IPS-18c (cell line): Measurements from ENCODE around the gene KCNJ18.
"Not testable (repeated sequence)": the region's sequence is repeated elsewhere in the genome, so short reads cannot be mapped to it uniquely, and the experiment has no call there.

Source experiments
- H3K4me3 ChIP-seq: 2 replicates; pipeline ENCODE4 v1.7.0; 2013; ENCODE audit warnings: low read depth, mild to moderate bottlenecking, low read length, moderate library complexity; ENCODE audit not compliant: insufficient read depth
- H3K9me3 ChIP-seq: one replicate; pipeline ENCODE4 v1.6.1; 2013; ENCODE audit warnings: mild to moderate bottlenecking, low read length, moderate library complexity; ENCODE audit not compliant: control insufficient read depth, insufficient read depth

KCNJ18 gene

GRCh38 chr17:21680850-21681351 lies 11.4 kb upstream of the KCNJ18 start:
- H3K4me3 ChIP-seq, H3K9me3 ChIP-seq: not testable (repeated sequence)

GRCh38 chr17:21681576-21681975 lies 10.7 kb upstream of the KCNJ18 start:
- H3K9me3 ChIP-seq, H3K4me3 ChIP-seq: not testable (repeated sequence)

- not testable (repeated sequence) for H3K9me3 ChIP-seq, H3K4me3 ChIP-seq
These were observed 10.2 kb upstream of the KCNJ18 start for GRCh38 chr17:21682130-21682529.

GRCh38 chr17:21683142-21683712 lies 9.1 kb upstream of the KCNJ18 start:
- H3K4me3 ChIP-seq, H3K9me3 ChIP-seq: not testable (repeated sequence)

- not testable (repeated sequence) for H3K9me3 ChIP-seq
These were observed 8.4 kb upstream of the KCNJ18 start for GRCh38 chr17:21683897-21684296.

GRCh38 chr17:21684384-21684783 lies 7.9 kb upstream of the KCNJ18 start:
- not testable (repeated sequence) for H3K4me3 ChIP-seq, H3K9me3 ChIP-seq

More at GRCh38 chr17:21683897-21684296, 8.4 kb upstream of the KCNJ18 start:
- not testable (repeated sequence) for H3K4me3 ChIP-seq

- H3K4me3 ChIP-seq, H3K9me3 ChIP-seq: not testable (repeated sequence)
These were observed 7.1 kb upstream of the KCNJ18 start for GRCh38 chr17:21685061-21685795.

GRCh38 chr17:21686165-21687015 lies 5.9 kb upstream of the KCNJ18 start:
- Histone ChIP-seq H3K4me3 (no peak overlapping the region), H3K9me3 (peaks cover 4% of the 10 kb centered on the region)

- Histone ChIP-seq H3K9me3 (peaks cover 4% of the 10 kb centered on the region), H3K4me3 (no peak overlapping the region)
These were observed 5.0 kb upstream of the KCNJ18 start for GRCh38 chr17:21687136-21687953.

- no peak overlapping the region; the same call in 1 of the 2 replicates for H3K4me3 ChIP-seq
- peaks cover 4% of the 10 kb centered on the region for H3K9me3 ChIP-seq
These were observed 3.9 kb upstream of the KCNJ18 start for GRCh38 chr17:21688293-21688949.

GRCh38 chr17:21689604-21690003 lies 2.7 kb upstream of the KCNJ18 start:
- no peak overlapping the region for H3K4me3 ChIP-seq
- H3K9me3 ChIP-seq, result peaks cover 4% of the 10 kb centered on the region

GRCh38 chr17:21690811-21691210 lies 1.5 kb upstream of the KCNJ18 start:
- not testable (repeated sequence) for H3K4me3 ChIP-seq, H3K9me3 ChIP-seq

- not testable (repeated sequence) for H3K4me3 ChIP-seq, H3K9me3 ChIP-seq
These were observed 842 bp upstream of the KCNJ18 start for GRCh38 chr17:21691481-21691880.

GRCh38 chr17:21692704-21693065 lies 362 bp downstream of the KCNJ18 start:
- H3K9me3 ChIP-seq, H3K4me3 ChIP-seq: not testable (repeated sequence)

GRCh38 chr17:21693391-21693796 lies 1.1 kb downstream of the KCNJ18 start:
- H3K9me3 ChIP-seq, H3K4me3 ChIP-seq: not testable (repeated sequence)

- not testable (repeated sequence) for H3K4me3 ChIP-seq, H3K9me3 ChIP-seq
These were observed 1.6 kb downstream of the KCNJ18 start for GRCh38 chr17:21693937-21694336.

GRCh38 chr17:21696227-21696626 lies 3.9 kb downstream of the KCNJ18 start:
- H3K4me3 ChIP-seq, H3K9me3 ChIP-seq: not testable (repeated sequence)
